Endothelial cell of umbilical vein (primary cell): ENCODE measurements around the gene KCNQ2.

Experiments used
- EZH2 ChIP-seq: IDR thresholded peaks from 2 replicates; pipeline ENCODE4 v1.6.1; 2012; ENCODE audit warnings: borderline replicate concordance, low read depth, mild to moderate bottlenecking, moderate library complexity, low read length, inconsistent platforms; ENCODE audit not compliant: severe bottlenecking
- MYC ChIP-seq: IDR thresholded peaks from one replicate; pipeline ENCODE4 v1.6.1; 2011; ENCODE audit warnings: mild to moderate bottlenecking, low read depth, low read length
- POLR2A ChIP-seq: IDR thresholded peaks from 2 replicates; pipeline ENCODE4 v1.6.1; 2012; ENCODE audit warnings: low read depth, mild to moderate bottlenecking, control low read depth, low read length
- TF ChIP-seq, protein P1 (sequence below), 2 donors: IDR thresholded peaks; 1 replicate in 1 of 2; 2 replicates in 1 of 2; pipeline ENCODE4 v1.5.1; 2011; ENCODE audit warnings: low read length in 2 of 2, mild to moderate bottlenecking in 2 of 2, moderate library complexity in 2 of 2, control low read depth in 1 of 2, inconsistent platforms in 1 of 2, low read depth in 1 of 2; ENCODE audit not compliant: insufficient read depth in 1 of 2; ENCODE audit errors: extremely low read depth in 1 of 2

- TF ChIP-seq MYC (no peak), EZH2 (no peak), POLR2A (no peak)
- TF ChIP-seq, protein P1, sequence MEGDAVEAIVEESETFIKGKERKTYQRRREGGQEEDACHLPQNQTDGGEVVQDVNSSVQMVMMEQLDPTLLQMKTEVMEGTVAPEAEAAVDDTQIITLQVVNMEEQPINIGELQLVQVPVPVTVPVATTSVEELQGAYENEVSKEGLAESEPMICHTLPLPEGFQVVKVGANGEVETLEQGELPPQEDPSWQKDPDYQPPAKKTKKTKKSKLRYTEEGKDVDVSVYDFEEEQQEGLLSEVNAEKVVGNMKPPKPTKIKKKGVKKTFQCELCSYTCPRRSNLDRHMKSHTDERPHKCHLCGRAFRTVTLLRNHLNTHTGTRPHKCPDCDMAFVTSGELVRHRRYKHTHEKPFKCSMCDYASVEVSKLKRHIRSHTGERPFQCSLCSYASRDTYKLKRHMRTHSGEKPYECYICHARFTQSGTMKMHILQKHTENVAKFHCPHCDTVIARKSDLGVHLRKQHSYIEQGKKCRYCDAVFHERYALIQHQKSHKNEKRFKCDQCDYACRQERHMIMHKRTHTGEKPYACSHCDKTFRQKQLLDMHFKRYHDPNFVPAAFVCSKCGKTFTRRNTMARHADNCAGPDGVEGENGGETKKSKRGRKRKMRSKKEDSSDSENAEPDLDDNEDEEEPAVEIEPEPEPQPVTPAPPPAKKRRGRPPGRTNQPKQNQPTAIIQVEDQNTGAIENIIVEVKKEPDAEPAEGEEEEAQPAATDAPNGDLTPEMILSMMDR (IDR thresholded peaks at IDR 0.05; ENCODE audit: extremely low read depth in 1 of 2, insufficient read depth in 1 of 2, low read depth in 1 of 2, low read length in 2 of 2), result no peak
These were observed 32.0 kb downstream of the KCNQ2 start for GRCh38 chr20:63440366-63440955.
